Tibial artery (tissue), 4 donors: ENCODE results near the gene AGAP1.

Source experiments
- DNase-seq, 2 donors: peaks; one replicate each; pipeline ENCODE4 v3.0.0-alpha.2; 2019
- H3K27ac ChIP-seq, 2 donors: fragments of 200-600 bp; sonication (generic) in 1 of 2; 1 replicate in 1 of 2; 2 replicates in 1 of 2; pipeline ENCODE4 v1.5.1; 2018 to 2019; ENCODE audit warnings: mild to moderate bottlenecking in 1 of 2
- H3K27me3 ChIP-seq, 2 donors: fragments of 200-600 bp; sonication (generic) in 1 of 2; one replicate each; pipeline versions ENCODE4 v1.5.1 to v1.6.0; 2016 to 2019
- H3K36me3 ChIP-seq, 3 donors: fragments of 200-600 bp; sonication (generic) in 2 of 3; one replicate each; pipeline ENCODE4 v1.5.1; 2016 to 2019; ENCODE audit warnings: mild to moderate bottlenecking in 2 of 3
- H3K4me1 ChIP-seq, 4 donors: fragments of 200-600 bp; sonication (generic) in 2 of 4; 1 replicate in 3 of 4; 2 replicates in 1 of 4; pipeline ENCODE4 v1.5.1; 2016 to 2019
- H3K4me3 ChIP-seq, 2 donors: fragments of 200-600 bp; sonication (generic) in 1 of 2; 1 replicate in 1 of 2; 2 replicates in 1 of 2; pipeline ENCODE4 v1.5.1; 2018 to 2019; ENCODE audit warnings: mild to moderate bottlenecking in 2 of 2
- H3K9me3 ChIP-seq, 3 donors: fragments of 200-600 bp; sonication (generic) in 1 of 3; one replicate each; pipeline ENCODE4 v1.5.1; 2016 to 2019
- intact Hi-C: fragments of 100-400 bp; cut with DNase I; formaldehyde crosslinking; loops from one replicate; pipeline ENCODE4 v1.15.0; 2023; ENCODE audit warnings: low total_unique reads
- TF ChIP-seq, protein P1 (sequence below), 2 experiments: fragments of 200-600 bp in 1 of 2; fragments of 450-650 bp in 1 of 2; IDR thresholded peaks; one replicate each; pipeline ENCODE4 v1.5.1; 2017 to 2019; ENCODE audit warnings: antibody characterized with exemption in 2 of 2, mild to moderate bottlenecking in 1 of 2, moderate library complexity in 1 of 2

Gene AGAP1

DNA sequence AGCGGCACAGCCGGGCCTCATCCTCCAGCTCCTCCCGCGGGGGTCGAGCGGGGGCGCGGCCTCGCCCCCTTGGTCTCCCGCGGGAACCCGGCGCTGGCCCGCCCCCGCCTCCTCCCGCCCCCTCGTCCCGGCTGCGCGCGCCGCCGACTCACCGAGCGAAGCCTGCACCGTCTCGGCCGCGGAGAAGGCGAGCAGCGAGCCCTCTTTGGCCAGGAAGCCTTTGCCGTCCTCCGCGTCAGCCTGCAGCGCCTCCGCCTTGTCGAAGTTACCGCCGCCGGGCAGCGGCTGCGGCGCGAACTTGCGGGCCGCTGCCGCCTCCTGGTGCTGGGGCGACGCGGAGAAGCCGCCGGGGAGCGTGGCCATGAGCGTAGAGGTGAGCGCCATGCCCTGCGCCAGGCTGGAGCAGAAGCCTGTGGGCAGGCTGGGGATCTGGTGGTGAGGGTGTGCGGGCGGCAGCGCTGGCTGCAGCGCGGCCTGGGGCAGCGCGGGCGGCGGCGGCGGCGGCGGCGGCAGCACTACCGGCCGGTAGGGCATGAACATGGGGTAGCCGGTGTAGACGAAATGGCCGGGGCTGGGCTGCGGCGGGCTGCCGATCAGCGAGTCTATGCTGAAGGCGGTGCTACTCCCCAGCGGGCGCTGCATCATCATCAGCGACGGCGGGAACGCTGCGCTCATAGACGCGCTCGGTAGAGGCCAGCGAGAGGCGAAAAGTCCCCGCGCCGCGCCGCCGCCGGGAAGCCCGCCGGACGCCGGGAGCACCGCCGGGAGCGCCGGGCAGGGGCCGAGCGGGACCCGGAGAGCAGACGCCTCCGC, 673.7 kb downstream of the AGAP1 start:
- intact Hi-C loops: no loop called here
- Histone ChIP-seq H3K4me1 (peaks cover 0 to 79% (median 53%) of the 10 kb centered on the region in 4 donors), H3K4me3 (peak overlapping the region; percentile 29 to 49), H3K27me3 (peaks cover 18 to 100% of the 10 kb centered on the region in 2 donors), H3K27ac (no peak overlapping the region), H3K36me3 (no peaks in the 10 kb centered on the region), H3K9me3 (no peaks in the 10 kb centered on the region)
- TF ChIP-seq, protein P1, sequence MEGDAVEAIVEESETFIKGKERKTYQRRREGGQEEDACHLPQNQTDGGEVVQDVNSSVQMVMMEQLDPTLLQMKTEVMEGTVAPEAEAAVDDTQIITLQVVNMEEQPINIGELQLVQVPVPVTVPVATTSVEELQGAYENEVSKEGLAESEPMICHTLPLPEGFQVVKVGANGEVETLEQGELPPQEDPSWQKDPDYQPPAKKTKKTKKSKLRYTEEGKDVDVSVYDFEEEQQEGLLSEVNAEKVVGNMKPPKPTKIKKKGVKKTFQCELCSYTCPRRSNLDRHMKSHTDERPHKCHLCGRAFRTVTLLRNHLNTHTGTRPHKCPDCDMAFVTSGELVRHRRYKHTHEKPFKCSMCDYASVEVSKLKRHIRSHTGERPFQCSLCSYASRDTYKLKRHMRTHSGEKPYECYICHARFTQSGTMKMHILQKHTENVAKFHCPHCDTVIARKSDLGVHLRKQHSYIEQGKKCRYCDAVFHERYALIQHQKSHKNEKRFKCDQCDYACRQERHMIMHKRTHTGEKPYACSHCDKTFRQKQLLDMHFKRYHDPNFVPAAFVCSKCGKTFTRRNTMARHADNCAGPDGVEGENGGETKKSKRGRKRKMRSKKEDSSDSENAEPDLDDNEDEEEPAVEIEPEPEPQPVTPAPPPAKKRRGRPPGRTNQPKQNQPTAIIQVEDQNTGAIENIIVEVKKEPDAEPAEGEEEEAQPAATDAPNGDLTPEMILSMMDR (IDR thresholded peaks at IDR 0.05): no peak
- DNase-seq: no peak

DNA sequence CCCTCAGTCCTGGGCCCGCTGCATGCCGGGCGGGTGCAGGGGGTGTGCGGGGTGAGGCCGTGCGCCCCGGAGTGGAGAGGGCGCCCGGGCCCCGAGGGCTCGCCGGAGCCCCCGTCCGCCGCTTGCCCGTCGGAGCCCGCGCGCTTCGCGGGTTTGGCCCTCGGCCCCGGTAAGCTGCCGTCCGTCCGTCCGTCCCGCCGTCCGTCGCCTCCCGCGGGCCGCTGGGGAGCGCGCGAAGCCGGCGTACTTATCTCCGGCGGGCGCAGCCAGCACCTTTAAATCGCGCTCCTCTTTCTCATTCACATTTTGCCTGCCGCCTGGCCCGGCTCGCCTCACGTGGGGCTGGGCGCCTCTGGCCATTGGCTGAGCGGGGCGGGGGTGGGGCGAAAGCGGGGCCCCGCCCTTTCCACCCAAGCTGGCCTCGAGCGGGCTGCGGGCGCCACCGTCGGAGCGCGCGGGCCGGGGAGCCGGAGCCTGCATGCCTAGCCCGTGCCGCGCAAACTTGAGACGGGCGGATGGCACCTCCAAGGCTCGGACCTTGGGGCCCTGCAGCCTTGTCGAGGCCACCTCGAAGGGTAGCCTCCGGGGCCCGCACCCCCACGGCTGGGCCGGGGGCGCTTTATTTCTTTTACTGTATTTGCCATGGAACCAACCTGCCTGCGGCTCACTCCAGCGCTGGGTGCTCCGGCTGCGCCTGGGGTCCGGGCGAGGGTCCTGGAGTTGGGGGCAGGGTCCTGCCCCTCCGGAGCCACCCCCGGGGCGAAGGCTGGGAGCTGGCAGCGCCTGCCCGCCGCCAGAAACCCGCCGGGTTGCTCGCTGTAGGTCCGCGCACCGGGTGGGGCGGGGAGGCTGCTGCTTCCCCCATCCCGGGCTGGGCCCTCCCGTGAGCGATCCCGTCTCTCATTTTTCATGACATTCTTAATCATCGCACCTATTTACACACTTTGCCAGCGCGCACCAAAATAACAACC, 674.6 kb downstream of the AGAP1 start, which contains the start of gene GBX2:
GBX2 (minus strand) TSS at position 277 of the 971 bp plus-strand sequence. CDS start 415 bp downstream, outside the sequence.
- Histone ChIP-seq H3K27me3 (peaks cover 18 to 100% of the 10 kb centered on the region in 2 donors), H3K4me1 (peaks cover 0 to 83% (median 56%) of the 10 kb centered on the region in 4 donors), H3K4me3 (peak within 1 kb of the TSS; percentile 29 to 49), H3K27ac (no peak within 1 kb of the TSS), H3K9me3 (no peaks in the 10 kb centered on the region), H3K36me3 (no peaks in the 10 kb centered on the region)
- DNase-seq: no peak
- TF ChIP-seq, protein P1 (IDR thresholded peaks at IDR 0.05): no peak
- intact Hi-C loops: no loop called here

DNA sequence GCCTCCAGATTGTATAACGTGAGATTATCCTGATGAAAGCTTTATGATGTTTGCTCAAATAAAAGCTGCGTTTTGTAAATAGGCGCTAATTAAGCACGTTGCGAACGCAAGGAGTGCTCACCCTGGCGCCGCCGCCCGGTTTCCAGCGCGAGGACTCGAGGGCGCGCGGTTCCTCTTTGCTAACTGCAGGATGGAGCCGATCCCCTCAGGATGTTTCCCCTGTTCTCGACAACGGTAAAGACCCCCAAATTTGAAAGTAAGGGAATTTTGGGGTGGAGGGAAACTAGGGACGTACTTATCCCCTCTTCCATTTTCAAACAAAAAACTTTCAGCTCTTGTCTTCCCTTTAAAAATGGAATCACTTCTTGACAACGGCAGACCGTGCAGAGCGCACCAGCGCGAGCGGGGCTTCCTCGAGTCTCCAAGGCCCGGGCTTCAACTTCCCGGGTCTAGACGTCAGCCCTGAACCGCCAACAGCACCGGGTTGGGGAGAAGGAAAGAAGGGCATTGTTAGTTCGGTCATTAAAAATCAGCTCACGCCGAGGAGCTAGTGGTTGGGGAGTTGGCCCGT, 675.4 kb downstream of the AGAP1 start:
- Histone ChIP-seq H3K36me3 (no peaks in the 10 kb centered on the region), H3K27me3 (peaks cover 18 to 100% of the 10 kb centered on the region in 2 donors), H3K27ac (no peak overlapping the region), H3K4me3 (no peak overlapping the region), H3K9me3 (no peaks in the 10 kb centered on the region), H3K4me1 (peaks cover 0 to 79% (median 48%) of the 10 kb centered on the region in 4 donors)
- TF ChIP-seq, protein P1 (IDR thresholded peaks at IDR 0.05): no peak
- intact Hi-C loops: no loop called here
- no peak for DNase-seq

DNA sequence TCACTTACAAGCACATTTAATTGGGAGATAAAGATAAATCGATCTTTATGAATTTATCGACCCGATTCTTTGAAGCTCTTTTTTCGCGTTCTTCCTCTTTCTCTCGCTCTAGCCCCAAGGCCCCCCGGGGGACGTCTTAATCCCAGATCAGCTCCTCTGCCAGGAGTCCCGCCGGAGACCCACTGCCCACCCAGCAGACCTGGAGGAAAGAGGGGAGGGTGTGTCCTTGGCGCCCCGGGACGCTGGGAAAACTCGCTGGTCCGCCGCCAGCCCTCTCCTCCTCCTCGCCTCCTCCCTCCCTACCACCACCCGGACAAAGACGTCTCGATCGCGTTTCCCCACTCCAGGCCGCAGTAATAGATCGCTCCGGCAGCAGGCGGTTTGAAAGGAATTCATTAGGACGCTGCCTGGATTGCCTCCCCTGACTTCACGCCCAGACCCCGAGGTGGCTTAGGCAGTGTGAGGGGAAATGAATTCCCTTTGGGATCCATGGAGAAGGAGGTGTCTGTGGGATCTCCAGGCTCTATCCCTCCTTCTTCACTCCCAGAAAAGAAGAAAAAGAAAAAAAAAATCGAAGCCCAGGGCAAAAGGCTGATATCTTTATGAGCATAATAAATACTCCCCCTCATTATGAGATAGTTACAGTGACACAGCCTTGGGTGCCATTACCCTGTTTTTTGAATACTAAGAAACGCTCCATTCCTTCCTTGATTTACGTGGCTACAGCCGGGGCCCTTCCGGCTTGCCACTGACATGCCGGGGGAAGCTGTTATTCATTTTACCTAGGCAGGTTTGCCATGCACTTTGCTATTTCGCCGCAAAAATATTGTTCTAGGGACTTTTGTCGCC, 676.1 kb downstream of the AGAP1 start:
- Histone ChIP-seq H3K27me3 (peaks cover 18 to 99% of the 10 kb centered on the region in 2 donors), H3K27ac (no peak overlapping the region), H3K36me3 (no peaks in the 10 kb centered on the region), H3K4me1 (peaks cover 0 to 72% (median 41%) of the 10 kb centered on the region in 4 donors), H3K9me3 (no peaks in the 10 kb centered on the region), H3K4me3 (no peak overlapping the region)
- TF ChIP-seq, protein P1 (IDR thresholded peaks at IDR 0.05): no peak
- intact Hi-C loops: no loop called here
- DNase-seq: no peak
